ENCODE measurements around the gene PPHLN1.

DNA sequence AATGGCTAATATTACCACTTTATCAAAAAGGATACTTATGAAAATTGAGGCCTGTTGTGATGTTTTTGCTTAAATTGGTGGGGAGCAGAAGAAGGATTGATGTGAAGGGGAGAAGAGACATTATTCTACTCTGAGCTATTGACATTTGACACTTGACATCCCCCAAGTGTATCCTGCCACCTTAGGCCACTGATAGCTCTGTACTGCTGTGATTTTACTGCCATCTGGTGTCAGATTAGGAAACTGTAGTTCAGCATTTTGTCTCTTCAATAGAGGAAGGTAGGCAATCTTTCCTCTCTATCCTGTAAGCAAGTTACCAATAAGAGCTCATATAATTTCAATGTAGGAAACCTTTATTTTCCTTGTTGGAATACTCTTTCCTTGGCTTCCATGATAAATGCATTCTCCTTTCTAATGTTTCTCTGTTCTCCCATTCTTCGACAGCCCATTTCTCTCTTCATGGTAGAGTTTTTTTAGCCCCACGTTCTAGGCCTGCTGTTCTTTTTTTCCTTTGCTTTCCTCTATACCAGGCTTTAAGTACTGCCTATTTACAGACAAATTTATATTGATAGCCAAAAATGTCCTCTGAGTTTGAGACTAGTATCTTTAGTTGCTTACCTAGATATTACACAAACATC lies 46.3 kb downstream of the PPHLN1 start:
- TF ChIP-seq EP300 (IDR thresholded peaks at IDR 0.05) (no peak), POLR2AphosphoS5 (IDR thresholded peaks at IDR 0.05) (no peak), POLR2A (IDR thresholded peaks at IDR 0.05) (no peak)
- TF ChIP-seq, protein P1, sequence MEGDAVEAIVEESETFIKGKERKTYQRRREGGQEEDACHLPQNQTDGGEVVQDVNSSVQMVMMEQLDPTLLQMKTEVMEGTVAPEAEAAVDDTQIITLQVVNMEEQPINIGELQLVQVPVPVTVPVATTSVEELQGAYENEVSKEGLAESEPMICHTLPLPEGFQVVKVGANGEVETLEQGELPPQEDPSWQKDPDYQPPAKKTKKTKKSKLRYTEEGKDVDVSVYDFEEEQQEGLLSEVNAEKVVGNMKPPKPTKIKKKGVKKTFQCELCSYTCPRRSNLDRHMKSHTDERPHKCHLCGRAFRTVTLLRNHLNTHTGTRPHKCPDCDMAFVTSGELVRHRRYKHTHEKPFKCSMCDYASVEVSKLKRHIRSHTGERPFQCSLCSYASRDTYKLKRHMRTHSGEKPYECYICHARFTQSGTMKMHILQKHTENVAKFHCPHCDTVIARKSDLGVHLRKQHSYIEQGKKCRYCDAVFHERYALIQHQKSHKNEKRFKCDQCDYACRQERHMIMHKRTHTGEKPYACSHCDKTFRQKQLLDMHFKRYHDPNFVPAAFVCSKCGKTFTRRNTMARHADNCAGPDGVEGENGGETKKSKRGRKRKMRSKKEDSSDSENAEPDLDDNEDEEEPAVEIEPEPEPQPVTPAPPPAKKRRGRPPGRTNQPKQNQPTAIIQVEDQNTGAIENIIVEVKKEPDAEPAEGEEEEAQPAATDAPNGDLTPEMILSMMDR (IDR thresholded peaks at IDR 0.05), result peak; percentile 34 to 65 (median 48)
